Peyer's patch (tissue), 4 donors: ENCODE data around the gene UBAC1.
"Not testable (repeated sequence)": the region's sequence is repeated elsewhere in the genome, so short reads cannot be mapped to it uniquely, and the experiment has no call there.

ENCODE experiments used
- CTCF ChIP-seq, 6 experiments: fragments of 450-650 bp in 4 of 6; fragments of 200-600 bp in 2 of 6; sonication (generic) in 1 of 6; IDR thresholded peaks; one replicate each; pipeline ENCODE4 v1.5.1; 2017 to 2019; ENCODE audit warnings: antibody characterized with exemption in 6 of 6, mild to moderate bottlenecking in 3 of 6, moderate library complexity in 1 of 6
- POLR2A ChIP-seq, 2 donors: fragments of 450-650 bp; IDR thresholded peaks; one replicate each; pipeline ENCODE4 v1.5.1; 2017; ENCODE audit warnings: antibody characterized with exemption in 2 of 2, mild to moderate bottlenecking in 2 of 2, moderate library complexity in 2 of 2

- not testable (repeated sequence) for TF ChIP-seq CTCF, POLR2A (IDR thresholded peaks at IDR 0.05)
These were observed 14.1 kb downstream of the UBAC1 start for GRCh38 chr9:135947105-135947504.
